Heart right ventricle (tissue), 16 donors: Measurements from ENCODE around the gene PLEKHG1. TPM values are rescaled to one million over a fixed set of nuclear protein-coding genes. Genes with fewer than 3 reads are reported as not detected.

Experiments
- ATAC-seq, 8 donors: fragments of 200-7000 bp; cut with Tn5 transposase; one replicate each; pipeline ENCODE4 v1.9.1; 2020; ENCODE audit warnings: mild to moderate bottlenecking in 8 of 8, moderate library complexity in 8 of 8, moderate number of reproducible peaks in 1 of 8
- DNase-seq, 2 donors: peaks; one replicate each; pipeline ENCODE4 v3.0.0-alpha.2; 2020
- H3K27ac ChIP-seq, 10 donors: fragments of 200-600 bp; sonication (generic) in 2 of 10; one replicate each; pipeline versions ENCODE4 v1.5.0 to v1.8.0; 2020 to 2022; ENCODE audit warnings: mild to moderate bottlenecking in 3 of 10
- H3K27me3 ChIP-seq, 7 donors: fragments of 200-600 bp; one replicate each; pipeline ENCODE4 v1.8.0; 2021 to 2022; ENCODE audit warnings: mild to moderate bottlenecking in 2 of 7
- H3K36me3 ChIP-seq, 9 donors: fragments of 200-600 bp; sonication (generic) in 1 of 9; one replicate each; pipeline versions ENCODE4 v1.5.0 to v1.8.0; 2020 to 2022; ENCODE audit warnings: mild to moderate bottlenecking in 2 of 9
- H3K4me1 ChIP-seq, 9 donors: fragments of 200-600 bp; sonication (generic) in 1 of 9; one replicate each; pipeline versions ENCODE4 v1.5.0 to v1.8.0; 2020 to 2022; ENCODE audit warnings: mild to moderate bottlenecking in 4 of 9
- H3K4me3 ChIP-seq, 10 donors: fragments of 200-600 bp; sonication (generic) in 2 of 10; one replicate each; pipeline versions ENCODE4 v1.5.0 to v1.8.0; 2020 to 2022; ENCODE audit warnings: mild to moderate bottlenecking in 7 of 10, moderate library complexity in 2 of 10
- H3K9me3 ChIP-seq, 11 donors: fragments of 200-600 bp in 10 of 11; sonication (generic) in 2 of 11; one replicate each; pipeline versions ENCODE4 v1.5.0 to v1.8.0; 2013 to 2022; ENCODE audit warnings: mild to moderate bottlenecking in 2 of 11, control low read depth in 1 of 11, moderate library complexity in 1 of 11
- CTCF ChIP-seq, 9 donors: fragments of 200-600 bp; sonication (generic) in 2 of 9; IDR thresholded peaks; one replicate each; pipeline versions ENCODE4 v1.5.0 to v1.8.0; 2021 to 2022; ENCODE audit warnings: antibody characterized with exemption in 9 of 9, mild to moderate bottlenecking in 5 of 9, moderate library complexity in 1 of 9
- WGBS, 2 donors: extraction: QIAGEN DNeasy Blood & Tissue Kit; methylation state at CpG; one replicate each; pipeline ENCODE4 v1.1.7; 2013; ENCODE audit warnings: inconsistent platforms in 1 of 2; 5-methylcytosine and 5-hydroxymethylcytosine counted together
- intact Hi-C, 10 donors: fragments of 100-400 bp; cut with DNase I; formaldehyde crosslinking; loops; one replicate each; pipeline versions ENCODE4 v1.11.1 to v1.14.2; 2022
- polyA plus RNA-seq, 2 donors: library from polyadenylated mRNA; stranded (reverse); fragments of 200-250 nt; gene quantifications; one replicate each; pipeline ENCODE4 v1.2.3, GENCODE V29; 2013
- total RNA-seq, 10 donors: library from RNA; stranded (reverse); fragmentation: NEBNext Ultra II Directional in 3 of 10; extraction: Animal tissue kit (Norgen Biotek cat#: 25700) in 3 of 10; gene quantifications; one replicate each; pipeline versions ENCODE4 v1.2.1 to v1.2.4, GENCODE V29; 2021 to 2023
- donor health status: Arrhythmogenic right ventricular cardiomyopathy.
- donor health status: ischemic (EF 13 %, LVEDD 7.1; RV severe dilation, severe dysfunction).
- donor health status: healthy with polysubstance abuse.
- donor health status: DM: no; HTN: yes; CAD: no.
- donor health status: DM: no; HTN: no; CAD: no.
- donor health status: ischemic (EF 25% LVEDD 6.9; RV normal size, moderate dysfunction).
- donor health status: ischemic (EF 25% LVEDD 5.7; RV mildly dilated, moderate dysfunction).
- donor health status: healthy.
- donor health status: DM: yes; HTN: yes; CAD: no.
- donor health status: Ischemic cardiomyopathy.
- donor health status: ischemic (EF 35%, LVEDD 5.7; RV mildly dilated, moderate dysfunction).
- donor health status: nonischemic (EF 11% LVEDD 7.7; RV severe dilation, severe dysfunction).
- donor health status: DM: yes; HTN: yes; CAD: no.
- donor health status: PGD.
- donor health status: ischemic (EF 29% LVEDD 5.4; RV normal size, mild dysfunction).
- donor health status: nonischemic (EF 23%, LVEDD 6.1; RV moderate dilation, normal function).

The PLEKHG1 gene
- total and polyA plus RNA-seq, 12 donors, result 2.6 to 22.2 (median 8.8) TPM

- H3K4me3 ChIP-seq, result no peak overlapping the region
- no peak for DNase-seq
- WGBS, 2 donors, result 47 to 97% methylated on average over 4 of the region's 4 CpGs
- H3K27me3 ChIP-seq, result peaks cover 0 to 6% (median 0%) of the 10 kb centered on the region in 7 donors
- no peaks in the 10 kb centered on the region for H3K4me1 ChIP-seq
- no peak overlapping the region for H3K27ac ChIP-seq
- no peaks in the 10 kb centered on the region for H3K36me3 ChIP-seq
- ATAC-seq, result no peak
- TF ChIP-seq CTCF (IDR thresholded peaks at IDR 0.05), result no peak
- intact Hi-C loops, result no loop called here
- no peaks in the 10 kb centered on the region for H3K9me3 ChIP-seq
Measured at GRCh38 chr6:150587637-150588036, 12.0 kb upstream of the PLEKHG1 start.

GRCh38 chr6:150588888-150589499 is 10.7 kb upstream of the PLEKHG1 start:
- no peak for ATAC-seq
- intact Hi-C loops, result no loop called here
- DNase-seq, result no peak
- Histone ChIP-seq H3K27me3 (peaks cover 0 to 6% (median 0%) of the 10 kb centered on the region in 7 donors), H3K36me3 (no peaks in the 10 kb centered on the region), H3K4me1 (no peaks in the 10 kb centered on the region), H3K4me3 (no peak overlapping the region), H3K9me3 (no peaks in the 10 kb centered on the region), H3K27ac (no peak overlapping the region)
- no peak for TF ChIP-seq CTCF (IDR thresholded peaks at IDR 0.05)
- 73 to 95% methylated on average over 9 of the region's 9 CpGs for WGBS, 2 donors

GRCh38 chr6:150589852-150590251 is 9.8 kb upstream of the PLEKHG1 start:
- ATAC-seq (no peak), DNase-seq (no peak)
- H3K4me1 ChIP-seq, result no peaks in the 10 kb centered on the region
- H3K27me3 ChIP-seq, result peaks cover 0 to 6% (median 0%) of the 10 kb centered on the region in 7 donors
- no peak for TF ChIP-seq CTCF (IDR thresholded peaks at IDR 0.05)
- H3K4me3 ChIP-seq, result no peak overlapping the region
- no peaks in the 10 kb centered on the region for H3K36me3 ChIP-seq
- H3K27ac ChIP-seq, result no peak overlapping the region
- no peaks in the 10 kb centered on the region for H3K9me3 ChIP-seq
- intact Hi-C loops, result loop anchor here in 1 of 10 donors (10.0 kb wide), 1 partner anchor 225 kb away; no protein-coding TSS in a partner anchor

GRCh38 chr6:150590446-150590845 is 9.2 kb upstream of the PLEKHG1 start:
- H3K36me3 ChIP-seq, result no peaks in the 10 kb centered on the region
- intact Hi-C loops, result loop anchor here in 1 of 10 donors (10.0 kb wide), 1 partner anchor 224 kb away; no protein-coding TSS in a partner anchor

More at GRCh38 chr6:150590446-150590845, 9.2 kb upstream of the PLEKHG1 start:
- Histone ChIP-seq H3K9me3 (no peaks in the 10 kb centered on the region), H3K4me1 (no peaks in the 10 kb centered on the region), H3K27ac (no peak overlapping the region), H3K4me3 (no peak overlapping the region), H3K27me3 (peaks cover 0 to 6% (median 0%) of the 10 kb centered on the region in 7 donors)
- no peak for TF ChIP-seq CTCF (IDR thresholded peaks at IDR 0.05)
- 89 to 95% methylated on average over 3 of the region's 3 CpGs for WGBS, 2 donors
- DNase-seq (no peak), ATAC-seq (no peak)
